HCT116 (cell line): Measurements from ENCODE around the gene RASGRP2. TPM values are rescaled to one million over a fixed set of nuclear protein-coding genes. Genes with fewer than 3 reads are reported as not detected.
A peak's percentile ranks its signal among the peaks of the same experiment; 100 is the strongest.

Experiments used
- ATAC-seq: fragments of 200-7000 bp; cut with Tn5 transposase; 2 replicates; pipeline ENCODE4 v1.9.1; 2020; ENCODE audit warnings: mild to moderate bottlenecking, moderate library complexity
- BruUV-seq: library from RNA; stranded (reverse); fragments of 400-500 nt; replicated peaks from 2 replicates; lab custom pipeline; 2021; lab: Mats Ljungman, UMichigan
- CTCF ChIA-PET: fragments of 300-600 bp; sonication (Branson Sonifier 250); formaldehyde crosslinking; loops from one replicate; lab custom pipeline; 2021; ENCODE audit warnings: antibody characterized with exemption; lab: Charles Lee
- POLR2A ChIA-PET: fragments of 300-600, 350-600 bp; sonication (Branson Sonifier 250); formaldehyde crosslinking; loops from one replicate; lab custom pipeline; 2021; ENCODE audit warnings: antibody characterized with exemption; lab: Charles Lee
- RAD21 ChIA-PET, 2 experiments: fragments of 300-600 bp; sonication (Branson Sonifier 250); formaldehyde crosslinking; loops; one replicate each; lab custom pipeline; 2023; ENCODE audit warnings: low total read pairs in 2 of 2; ENCODE audit not compliant: uncharacterized antibody in 2 of 2, unreplicated experiment in 2 of 2, low non-redundant PET in 1 of 2; lab: Charles Lee
- DNase-seq: peaks from one replicate; pipeline ENCODE4 v3.0.0-alpha.2; 2010; ENCODE audit warnings: low read depth, low spot score
- H2AFZ ChIP-seq: fragments of 200-600 bp; shearing (Covaris generic), sonication (generic); 2 replicates; pipeline ENCODE4 v1.6.1; 2017; ENCODE audit warnings: low read depth, mixed run types, mixed read lengths, antibody characterized with exemption, low read length; ENCODE audit not compliant: poor library complexity, severe bottlenecking
- H3K27ac ChIP-seq: 2 replicates; pipeline ENCODE4 v1.5.1; 2012; ENCODE audit warnings: low read depth, low read length
- H3K27me3 ChIP-seq: fragments of 200-600 bp; sonication (generic); 2 replicates; pipeline ENCODE4 v1.6.1; 2016; ENCODE audit warnings: mixed run types, low read length, mixed read lengths; ENCODE audit not compliant: insufficient read depth
- H3K36me3 ChIP-seq, 2 experiments: fragments of 200-500 bp in 1 of 2; fragments of 200-600 bp in 1 of 2; sonication (Bioruptor generic) in 1 of 2; sonication (generic) in 1 of 2; 2 replicates each; pipeline versions ENCODE4 v1.5.1 to v1.6.1; 2014 to 2016; ENCODE audit warnings: low read length in 2 of 2, inconsistent platforms in 1 of 2, mixed read lengths in 1 of 2, mixed run types in 1 of 2; ENCODE audit not compliant: insufficient read depth in 2 of 2, control insufficient read depth in 1 of 2
- H3K4me1 ChIP-seq, 2 experiments: fragments of 200-600 bp in 1 of 2; sonication (generic) in 1 of 2; 2 replicates each; pipeline versions ENCODE4 v1.5.1 to v1.6.1; 2012 to 2017; ENCODE audit warnings: low read length in 2 of 2, inconsistent platforms in 1 of 2, mild to moderate bottlenecking in 1 of 2, mixed read lengths in 1 of 2, mixed run types in 1 of 2, moderate library complexity in 1 of 2; ENCODE audit not compliant: insufficient read depth in 2 of 2, control insufficient read depth in 1 of 2
- H3K4me2 ChIP-seq: fragments of 200-600 bp; sonication (generic); 2 replicates; pipeline ENCODE4 v1.6.1; 2017; ENCODE audit warnings: mixed run types, low read length, mixed read lengths
- H3K4me3 ChIP-seq, 2 experiments: fragments of 200-600 bp in 1 of 2; sonication (generic) in 1 of 2; replicated peaks in 1 of 2; 2 replicates each; pipeline ENCODE4 v1.5.1; 2011 to 2016; ENCODE audit warnings: low read length in 2 of 2, control low read depth in 1 of 2, low read depth in 1 of 2, mild to moderate bottlenecking in 1 of 2, mixed read lengths in 1 of 2, mixed run types in 1 of 2
- H3K79me2 ChIP-seq: fragments of 200-600 bp; sonication (generic); 2 replicates; pipeline ENCODE4 v1.6.1; 2017; ENCODE audit warnings: mild to moderate bottlenecking, mixed run types, low read length, moderate library complexity, mixed read lengths; ENCODE audit not compliant: insufficient read depth
- H3K9ac ChIP-seq: fragments of 200-600 bp; sonication (generic); 2 replicates; pipeline ENCODE4 v1.6.1; 2016; ENCODE audit warnings: low read length, mixed read lengths
- H3K9me2 ChIP-seq: fragments of 200-600 bp; sonication (generic), shearing (Covaris generic); 2 replicates; pipeline ENCODE4 v1.6.1; 2017; ENCODE audit warnings: mixed run types, mild to moderate bottlenecking, moderate library complexity; ENCODE audit not compliant: insufficient read depth
- H3K9me3 ChIP-seq, 2 experiments: fragments of 200-500 bp in 1 of 2; fragments of 200-600 bp in 1 of 2; sonication (Bioruptor generic) in 1 of 2; sonication (generic) in 1 of 2; 2 replicates each; pipeline ENCODE4 v1.6.1; 2014 to 2017; ENCODE audit warnings: low read length in 2 of 2, mixed read lengths in 2 of 2, inconsistent platforms in 1 of 2, low read depth in 1 of 2, mild to moderate bottlenecking in 1 of 2, mixed run types in 1 of 2, moderate library complexity in 1 of 2; ENCODE audit not compliant: control insufficient read depth in 1 of 2, insufficient read depth in 1 of 2
- H4K20me1 ChIP-seq: fragments of 200-600 bp; sonication (generic), shearing (Covaris generic); 2 replicates; pipeline ENCODE4 v1.6.1; 2017; ENCODE audit warnings: mixed run types, mild to moderate bottlenecking, moderate library complexity; ENCODE audit not compliant: insufficient read depth
- ATF3 ChIP-seq: IDR thresholded peaks from 2 replicates; pipeline ENCODE4 v1.6.1; 2012
- CBX3 ChIP-seq: IDR thresholded peaks from 2 replicates; pipeline ENCODE4 v1.6.1; 2012; ENCODE audit warnings: low read depth
- CEBPB ChIP-seq: IDR thresholded peaks from 2 replicates; pipeline ENCODE4 v1.6.1; 2012; ENCODE audit warnings: low read depth
- CTCF ChIP-seq, 3 experiments: fragments of 200-600 bp in 1 of 3; sonication (generic) in 1 of 3; IDR thresholded peaks in 2 of 3; conservative IDR thresholded peaks in 1 of 3; 2 replicates each; pipeline ENCODE4 v1.5.1; 2012 to 2017; ENCODE audit warnings: low read depth in 2 of 3, low read length in 2 of 3, antibody characterized with exemption in 1 of 3, borderline replicate concordance in 1 of 3, control low read depth in 1 of 3, mild to moderate bottlenecking in 1 of 3, mixed read lengths in 1 of 3, mixed run types in 1 of 3, moderate library complexity in 1 of 3; ENCODE audit not compliant: insufficient read depth in 1 of 3
- EGR1 ChIP-seq: IDR thresholded peaks from 2 replicates; pipeline ENCODE4 v1.6.1; 2012; ENCODE audit warnings: low read depth
- EZH2 ChIP-seq: fragments of 200-600 bp; sonication (generic); IDR thresholded peaks from 2 replicates; pipeline ENCODE4 v1.6.1; 2017; ENCODE audit warnings: antibody characterized with exemption, mixed run types
- EZH2phosphoT487 ChIP-seq: fragments of 200-600 bp; IDR thresholded peaks from 2 replicates; pipeline ENCODE4 v1.6.1; 2018; ENCODE audit warnings: antibody characterized with exemption, borderline replicate concordance
- FOSL1 ChIP-seq: IDR thresholded peaks from 2 replicates; pipeline ENCODE4 v1.6.1; 2012; ENCODE audit warnings: low read depth
- JUND ChIP-seq: IDR thresholded peaks from 2 replicates; pipeline ENCODE4 v1.6.1; 2012
- MAX ChIP-seq: IDR thresholded peaks from 2 replicates; pipeline ENCODE4 v1.6.1; 2012
- POLR2A ChIP-seq: IDR thresholded peaks from 2 replicates; pipeline ENCODE4 v1.7.0; 2011; ENCODE audit warnings: borderline replicate concordance; ENCODE audit not compliant: insufficient read depth, insufficient read length; ENCODE audit errors: extremely low read depth
- POLR2AphosphoS5 ChIP-seq: IDR thresholded peaks from 2 replicates; pipeline ENCODE4 v1.6.1; 2011; ENCODE audit warnings: mild to moderate bottlenecking, low read depth, low read length, moderate library complexity
- RAD21 ChIP-seq: IDR thresholded peaks from 2 replicates; pipeline ENCODE4 v1.6.1; 2012; ENCODE audit warnings: low read depth, mild to moderate bottlenecking
- REST ChIP-seq: IDR thresholded peaks from 2 replicates; pipeline ENCODE4 v1.6.1; 2012; ENCODE audit warnings: low read depth
- SIN3A ChIP-seq: IDR thresholded peaks from 2 replicates; pipeline ENCODE4 v1.6.1; 2012; ENCODE audit warnings: low read depth
- SP1 ChIP-seq: IDR thresholded peaks from 2 replicates; pipeline ENCODE4 v1.6.1; 2012; ENCODE audit warnings: low read depth
- SRF ChIP-seq: IDR thresholded peaks from 2 replicates; pipeline ENCODE4 v1.6.1; 2012; ENCODE audit warnings: low read depth
- TCF7L2 ChIP-seq: IDR thresholded peaks from 2 replicates; pipeline ENCODE4 v1.7.0; 2011; ENCODE audit warnings: borderline replicate concordance, inconsistent platforms; ENCODE audit not compliant: insufficient read depth, insufficient read length; ENCODE audit errors: extremely low read depth
- YY1 ChIP-seq: IDR thresholded peaks from 2 replicates; pipeline ENCODE4 v1.6.1; 2011; ENCODE audit warnings: low read length, low read depth, moderate library complexity, mild to moderate bottlenecking; ENCODE audit not compliant: insufficient replicate concordance; ENCODE audit errors: extremely low read depth
- ZFX ChIP-seq: fragments of 450-650 bp; IDR thresholded peaks from 2 replicates; pipeline ENCODE4 v1.6.1; 2017
- intact Hi-C: fragments of 100-400 bp; cut with micrococcal nuclease; formaldehyde crosslinking; loops from 2 replicates; pipeline ENCODE4 v1.10.0; 2022
- total RNA-seq: library from RNA; stranded (reverse); gene quantifications from one replicate; pipeline ENCODE4 v1.2.1, GENCODE V29; 2021; ENCODE audit not compliant: unreplicated experiment

Gene RASGRP2
- total RNA-seq, 1 experiment from 2014 or later = 12.8 TPM

GRCh38 chr11:64776875-64777274 is 32.9 kb upstream of the RASGRP2 start:
- peak overlapping the region; percentile 92 to 99 for H3K4me3 ChIP-seq
- peaks cover 52 to 55% of the 10 kb centered on the region in 2 experiments for H3K36me3 ChIP-seq
- peaks cover 13 to 22% of the 10 kb centered on the region in 2 experiments; a peak in 3 of 4 replicates for H3K4me1 ChIP-seq
- H3K79me2 ChIP-seq = peaks cover 57% of the 10 kb centered on the region
- CTCF ChIA-PET = no interaction called here
- DNase-seq (no peak), ATAC-seq (no peak)
- no peaks in the 10 kb centered on the region for H3K9me2 ChIP-seq
- peaks cover 52% of the 10 kb centered on the region for H4K20me1 ChIP-seq
- intact Hi-C loops = no loop called here
- H3K9ac ChIP-seq = peak overlapping the region; percentile 83
- peak overlapping the region; percentile 87 for H3K4me2 ChIP-seq
- H3K27ac ChIP-seq = peak overlapping the region; percentile 26; the same call in 1 of the 2 replicates
- no peak overlapping the region for H2AFZ ChIP-seq
- POLR2A ChIA-PET = no interaction called here
- no peaks in the 10 kb centered on the region for H3K9me3 ChIP-seq
- TSS peak; percentile 43 for BruUV-seq
- no peaks in the 10 kb centered on the region for H3K27me3 ChIP-seq
- TF ChIP-seq ZFX (no peak), REST (no peak), SIN3A (no peak), EZH2phosphoT487 (no peak), SRF (no peak), EZH2 (no peak), JUND (no peak), YY1 (no peak), FOSL1 (no peak), CEBPB (no peak), CBX3 (no peak), POLR2AphosphoS5 (no peak), MAX (no peak), RAD21 (no peak), ATF3 (no peak), EGR1 (no peak), POLR2A (no peak), TCF7L2 (no peak), CTCF (IDR thresholded peaks at IDR 0.05 in 2 of 3, conservative IDR thresholded peaks at IDR 0.05 in 1 of 3; ENCODE audit: borderline replicate concordance in 1 of 3, insufficient read depth in 1 of 3, low read depth in 2 of 3, low read length in 2 of 3) (no peak), SP1 (no peak)
- RAD21 ChIA-PET = no interaction called here
